GM23248 (cell line): Measurements from ENCODE around the gene TRPC4AP.

Experiments used
- EZH2 ChIP-seq: fragments of 200-600 bp; sonication (generic); IDR thresholded peaks from 2 replicates; pipeline ENCODE4 v1.6.1; 2018; ENCODE audit warnings: antibody characterized with exemption, mild to moderate bottlenecking; ENCODE audit not compliant: insufficient read depth, poor library complexity, severe bottlenecking
- EZH2phosphoT487 ChIP-seq: fragments of 200-600 bp; sonication (generic); IDR thresholded peaks from 2 replicates; pipeline ENCODE4 v1.6.1; 2018; ENCODE audit warnings: antibody characterized with exemption, moderate library complexity, mild to moderate bottlenecking, low read depth; ENCODE audit not compliant: insufficient read depth

GRCh38 chr20:34954904-34955230 is 137.7 kb downstream of the TRPC4AP start:
- TF ChIP-seq EZH2 (no peak), EZH2phosphoT487 (no peak)
